ENCODE measurements around the gene MARK1.

Gene MARK1

GRCh38 chr1:220504329-220504728 is 23.6 kb upstream of the MARK1 start:
- H3K36me3 ChIP-seq (ENCODE audit: control insufficient read depth, insufficient read depth, low read length) = no peaks in the 10 kb centered on the region

GRCh38 chr1:220507085-220507484 is 20.9 kb upstream of the MARK1 start:
- Histone ChIP-seq H3K9ac (no peak overlapping the region), H3K79me2 (no peaks in the 10 kb centered on the region), H3K4me3 (ENCODE audit: low read depth, low read length) (no peak overlapping the region), H3K27me3 (ENCODE audit: control insufficient read depth, insufficient read depth, low read length) (no peaks in the 10 kb centered on the region), H3K36me3 (ENCODE audit: control insufficient read depth, insufficient read depth, low read length) (no peaks in the 10 kb centered on the region), H3K27ac (no peak overlapping the region), H2AFZ (no peak overlapping the region), H3K4me2 (ENCODE audit: low read length) (no peak overlapping the region), H3K4me1 (no peaks in the 10 kb centered on the region), H3K9me3 (ENCODE audit: control insufficient read depth, low read length) (no peaks in the 10 kb centered on the region)
- no peak for TF ChIP-seq CTCF (IDR thresholded peaks at IDR 0.05)

More at GRCh38 chr1:220504329-220504728, 23.6 kb upstream of the MARK1 start:
- Histone ChIP-seq H3K9ac (no peak overlapping the region), H3K4me1 (no peaks in the 10 kb centered on the region), H2AFZ (no peak overlapping the region), H3K4me3 (ENCODE audit: low read depth, low read length) (no peak overlapping the region), H3K4me2 (ENCODE audit: low read length) (no peak overlapping the region), H3K27ac (no peak overlapping the region), H3K79me2 (no peaks in the 10 kb centered on the region), H3K9me3 (ENCODE audit: control insufficient read depth, low read length) (no peaks in the 10 kb centered on the region), H3K27me3 (ENCODE audit: control insufficient read depth, insufficient read depth, low read length) (no peaks in the 10 kb centered on the region)
- TF ChIP-seq CTCF (IDR thresholded peaks at IDR 0.05) = no peak

GRCh38 chr1:220511179-220511578 is 16.8 kb upstream of the MARK1 start:
- Histone ChIP-seq H3K4me2 (ENCODE audit: low read length) (no peak overlapping the region), H3K4me1 (no peaks in the 10 kb centered on the region), H3K9me3 (ENCODE audit: control insufficient read depth, low read length) (no peaks in the 10 kb centered on the region), H2AFZ (no peak overlapping the region), H3K9ac (no peak overlapping the region), H3K36me3 (ENCODE audit: control insufficient read depth, insufficient read depth, low read length) (no peaks in the 10 kb centered on the region), H3K4me3 (ENCODE audit: low read depth, low read length) (no peak overlapping the region), H3K79me2 (no peaks in the 10 kb centered on the region), H3K27me3 (ENCODE audit: control insufficient read depth, insufficient read depth, low read length) (no peaks in the 10 kb centered on the region), H3K27ac (no peak overlapping the region)
- TF ChIP-seq CTCF (IDR thresholded peaks at IDR 0.05) = no peak

- no peaks in the 10 kb centered on the region for H3K27me3 ChIP-seq (ENCODE audit: control insufficient read depth, insufficient read depth, low read length)
- H3K9ac ChIP-seq = no peak overlapping the region
- no peak overlapping the region for H3K4me3 ChIP-seq (ENCODE audit: low read depth, low read length)
- no peak for TF ChIP-seq CTCF (IDR thresholded peaks at IDR 0.05)
- H3K9me3 ChIP-seq (ENCODE audit: control insufficient read depth, low read length) = no peaks in the 10 kb centered on the region
- H3K27ac ChIP-seq = no peak overlapping the region
- no peak overlapping the region for H3K4me2 ChIP-seq (ENCODE audit: low read length)
- H3K36me3 ChIP-seq (ENCODE audit: control insufficient read depth, insufficient read depth, low read length) = no peaks in the 10 kb centered on the region
- H3K79me2 ChIP-seq = no peaks in the 10 kb centered on the region
- H3K4me1 ChIP-seq = no peaks in the 10 kb centered on the region
- H2AFZ ChIP-seq = no peak overlapping the region
Measured at GRCh38 chr1:220511785-220512184, 16.2 kb upstream of the MARK1 start.

GRCh38 chr1:220513834-220514233 is 14.1 kb upstream of the MARK1 start:
- H3K4me2 ChIP-seq (ENCODE audit: low read length) = no peak overlapping the region
- no peak for TF ChIP-seq CTCF (IDR thresholded peaks at IDR 0.05)
- H3K9me3 ChIP-seq (ENCODE audit: control insufficient read depth, low read length) = no peaks in the 10 kb centered on the region
- H3K4me3 ChIP-seq (ENCODE audit: low read depth, low read length) = no peak overlapping the region
- no peaks in the 10 kb centered on the region for H3K36me3 ChIP-seq (ENCODE audit: control insufficient read depth, insufficient read depth, low read length)
- H3K9ac ChIP-seq = no peak overlapping the region
- no peaks in the 10 kb centered on the region for H3K79me2 ChIP-seq
- no peak overlapping the region for H3K27ac ChIP-seq
- no peak overlapping the region for H2AFZ ChIP-seq
- no peaks in the 10 kb centered on the region for H3K4me1 ChIP-seq
- no peaks in the 10 kb centered on the region for H3K27me3 ChIP-seq (ENCODE audit: control insufficient read depth, insufficient read depth, low read length)

Measured in parathyroid adenoma (tissue), 2 donors.